ENCODE data around the gene PER1.

GRCh38 chr17:8149419-8150193 lies 2.6 kb downstream of the PER1 start:
- TF ChIP-seq, protein P1, sequence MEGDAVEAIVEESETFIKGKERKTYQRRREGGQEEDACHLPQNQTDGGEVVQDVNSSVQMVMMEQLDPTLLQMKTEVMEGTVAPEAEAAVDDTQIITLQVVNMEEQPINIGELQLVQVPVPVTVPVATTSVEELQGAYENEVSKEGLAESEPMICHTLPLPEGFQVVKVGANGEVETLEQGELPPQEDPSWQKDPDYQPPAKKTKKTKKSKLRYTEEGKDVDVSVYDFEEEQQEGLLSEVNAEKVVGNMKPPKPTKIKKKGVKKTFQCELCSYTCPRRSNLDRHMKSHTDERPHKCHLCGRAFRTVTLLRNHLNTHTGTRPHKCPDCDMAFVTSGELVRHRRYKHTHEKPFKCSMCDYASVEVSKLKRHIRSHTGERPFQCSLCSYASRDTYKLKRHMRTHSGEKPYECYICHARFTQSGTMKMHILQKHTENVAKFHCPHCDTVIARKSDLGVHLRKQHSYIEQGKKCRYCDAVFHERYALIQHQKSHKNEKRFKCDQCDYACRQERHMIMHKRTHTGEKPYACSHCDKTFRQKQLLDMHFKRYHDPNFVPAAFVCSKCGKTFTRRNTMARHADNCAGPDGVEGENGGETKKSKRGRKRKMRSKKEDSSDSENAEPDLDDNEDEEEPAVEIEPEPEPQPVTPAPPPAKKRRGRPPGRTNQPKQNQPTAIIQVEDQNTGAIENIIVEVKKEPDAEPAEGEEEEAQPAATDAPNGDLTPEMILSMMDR (IDR thresholded peaks at IDR 0.05): no peak
- TF ChIP-seq POLR2A (IDR thresholded peaks at IDR 0.05) (no peak), POLR2AphosphoS5 (IDR thresholded peaks at IDR 0.05) (peak in 1 of 3 donors; percentile 4)

Data from transverse colon (tissue), 4 donors.